Measurements from ENCODE around the gene ASB9.

- no peak for TF ChIP-seq ARNT (IDR thresholded peaks at IDR 0.05)
- TF ChIP-seq, protein P1, sequence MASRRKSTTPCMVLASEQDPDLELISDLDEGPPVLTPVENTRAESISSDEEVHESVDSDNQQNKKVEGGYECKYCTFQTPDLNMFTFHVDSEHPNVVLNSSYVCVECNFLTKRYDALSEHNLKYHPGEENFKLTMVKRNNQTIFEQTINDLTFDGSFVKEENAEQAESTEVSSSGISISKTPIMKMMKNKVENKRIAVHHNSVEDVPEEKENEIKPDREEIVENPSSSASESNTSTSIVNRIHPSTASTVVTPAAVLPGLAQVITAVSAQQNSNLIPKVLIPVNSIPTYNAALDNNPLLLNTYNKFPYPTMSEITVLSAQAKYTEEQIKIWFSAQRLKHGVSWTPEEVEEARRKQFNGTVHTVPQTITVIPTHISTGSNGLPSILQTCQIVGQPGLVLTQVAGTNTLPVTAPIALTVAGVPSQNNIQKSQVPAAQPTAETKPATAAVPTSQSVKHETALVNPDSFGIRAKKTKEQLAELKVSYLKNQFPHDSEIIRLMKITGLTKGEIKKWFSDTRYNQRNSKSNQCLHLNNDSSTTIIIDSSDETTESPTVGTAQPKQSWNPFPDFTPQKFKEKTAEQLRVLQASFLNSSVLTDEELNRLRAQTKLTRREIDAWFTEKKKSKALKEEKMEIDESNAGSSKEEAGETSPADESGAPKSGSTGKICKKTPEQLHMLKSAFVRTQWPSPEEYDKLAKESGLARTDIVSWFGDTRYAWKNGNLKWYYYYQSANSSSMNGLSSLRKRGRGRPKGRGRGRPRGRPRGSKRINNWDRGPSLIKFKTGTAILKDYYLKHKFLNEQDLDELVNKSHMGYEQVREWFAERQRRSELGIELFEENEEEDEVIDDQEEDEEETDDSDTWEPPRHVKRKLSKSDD (conservative IDR thresholded peaks at IDR 0.05; ENCODE audit: low read length): no peak
- TF ChIP-seq MXI1 (IDR thresholded peaks at IDR 0.05; ENCODE audit: low read depth, low read length): no peak
- TF ChIP-seq CEBPG (CRISPR knock-in tag; IDR thresholded peaks at IDR 0.05): no peak
- no peak for TF ChIP-seq CEBPG (tag; conservative IDR thresholded peaks at IDR 0.05 in 1 of 2, IDR thresholded peaks at IDR 0.05 in 1 of 2)
- TF ChIP-seq EZH2 (IDR thresholded peaks at IDR 0.05; ENCODE audit: borderline replicate concordance, low read depth, low read length): no peak
- no peak for TF ChIP-seq RFX5 (IDR thresholded peaks at IDR 0.05; ENCODE audit: low read depth, low read length)
- no peak for TF ChIP-seq SIRT6 (IDR thresholded peaks at IDR 0.05; ENCODE audit: low read depth, low read length)
- TF ChIP-seq, protein P2, sequence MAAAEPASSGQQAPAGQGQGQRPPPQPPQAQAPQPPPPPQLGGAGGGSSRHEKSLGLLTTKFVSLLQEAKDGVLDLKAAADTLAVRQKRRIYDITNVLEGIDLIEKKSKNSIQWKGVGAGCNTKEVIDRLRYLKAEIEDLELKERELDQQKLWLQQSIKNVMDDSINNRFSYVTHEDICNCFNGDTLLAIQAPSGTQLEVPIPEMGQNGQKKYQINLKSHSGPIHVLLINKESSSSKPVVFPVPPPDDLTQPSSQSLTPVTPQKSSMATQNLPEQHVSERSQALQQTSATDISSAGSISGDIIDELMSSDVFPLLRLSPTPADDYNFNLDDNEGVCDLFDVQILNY (CRISPR knock-in tag; IDR thresholded peaks at IDR 0.05): no peak
These were observed 65.6 kb downstream of the ASB9 start for GRCh38 chrX:15204130-15204751.

All from K562 (cell line).